GM18502 (cell line): ENCODE data around the gene TFCP2L1.
"Not testable (repeated sequence)": the region's sequence is repeated elsewhere in the genome, so short reads cannot be mapped to it uniquely, and the experiment has no call there.

Experiments
- ATAC-seq: cut with Tn5 transposase; IDR thresholded peaks from one replicate; pipeline ENCODE4 v1.9.1; 2021; ENCODE audit warnings: mild to moderate bottlenecking; ENCODE audit not compliant: unreplicated experiment, poor library complexity

Gene TFCP2L1

DNA sequence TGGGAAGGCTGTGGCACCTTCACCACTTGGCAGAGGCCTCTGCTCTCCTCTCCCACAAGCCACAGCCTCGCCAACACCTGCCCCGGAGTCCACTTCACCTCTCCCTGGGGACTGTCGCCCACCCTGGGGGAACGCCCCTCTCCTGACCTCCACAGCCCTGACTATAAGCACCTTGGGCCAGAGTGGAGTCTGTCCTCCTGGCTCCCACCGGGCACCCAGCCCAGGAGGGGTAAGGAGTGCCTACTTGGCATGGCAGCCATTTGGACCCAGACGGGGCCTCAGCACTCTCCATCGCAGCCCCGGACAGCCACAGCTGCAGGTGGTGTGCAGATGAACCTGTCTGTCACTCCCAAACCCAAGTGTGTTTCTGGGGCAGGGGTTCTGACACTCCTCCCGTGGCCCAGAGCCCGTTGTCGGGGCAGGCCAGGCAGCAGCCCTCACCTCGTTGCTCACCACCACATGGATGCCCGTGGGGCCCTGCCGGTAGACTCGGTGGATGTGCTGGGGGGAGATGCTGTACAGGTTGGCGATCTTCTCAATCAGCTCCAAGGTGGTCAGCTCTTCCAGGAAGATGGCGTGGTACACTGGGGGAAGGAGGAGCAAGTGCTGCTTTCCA lies 53.5 kb downstream of the TFCP2L1 start:
- ATAC-seq: no peak

GRCh38 chr2:121228521-121228920 lies 56.5 kb downstream of the TFCP2L1 start:
- no peak for ATAC-seq

DNA sequence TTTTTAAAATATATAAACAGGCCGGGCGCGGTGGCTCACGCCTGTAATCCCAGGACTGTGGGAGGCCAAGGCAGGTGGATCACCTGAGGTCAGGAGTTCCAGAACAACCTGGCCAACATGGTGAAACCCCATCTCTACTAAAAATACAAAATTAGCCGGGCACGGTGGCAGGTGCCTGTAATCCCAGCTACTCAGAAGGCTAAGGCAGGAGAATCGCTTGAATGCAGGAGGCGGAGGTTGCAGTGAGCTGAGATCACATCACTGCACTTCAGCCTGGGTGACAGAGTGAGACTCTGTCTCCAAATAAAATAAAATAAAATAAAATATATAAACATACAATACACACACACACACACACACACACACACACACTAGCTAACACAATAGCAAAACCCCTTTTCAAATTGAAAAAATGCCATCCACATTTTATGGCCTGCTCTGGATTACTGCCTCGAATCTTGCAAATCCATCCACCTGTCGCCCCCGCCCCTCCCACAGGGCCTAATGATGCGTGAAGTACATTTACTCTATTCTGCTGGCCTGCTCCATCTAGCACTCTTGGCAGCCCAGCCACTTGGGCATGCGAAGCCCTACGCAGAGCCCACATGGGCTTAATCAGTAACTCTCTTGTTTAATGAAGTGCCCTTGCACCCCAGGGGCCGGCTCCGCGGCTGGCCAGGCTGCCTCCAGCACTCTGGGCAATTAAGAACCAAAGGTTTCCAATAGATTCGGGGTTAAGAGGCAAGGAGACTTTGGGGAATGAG lies 57.4 kb downstream of the TFCP2L1 start:
- ATAC-seq: not testable (repeated sequence)

GRCh38 chr2:121225681-121226080 lies 59.3 kb downstream of the TFCP2L1 start:
- not testable (repeated sequence) for ATAC-seq

- no peak for ATAC-seq
These were observed 64.0 kb downstream of the TFCP2L1 start for GRCh38 chr2:121220995-121221394.

- ATAC-seq: no peak
These were observed 65.1 kb downstream of the TFCP2L1 start for GRCh38 chr2:121219866-121220265.

- ATAC-seq: no peak
These were observed 66.5 kb downstream of the TFCP2L1 start for GRCh38 chr2:121218386-121218938.

GRCh38 chr2:121217627-121218026 lies 67.4 kb downstream of the TFCP2L1 start:
- no peak for ATAC-seq

- ATAC-seq: no peak
These were observed 70.7 kb downstream of the TFCP2L1 start for GRCh38 chr2:121214296-121214695.

DNA sequence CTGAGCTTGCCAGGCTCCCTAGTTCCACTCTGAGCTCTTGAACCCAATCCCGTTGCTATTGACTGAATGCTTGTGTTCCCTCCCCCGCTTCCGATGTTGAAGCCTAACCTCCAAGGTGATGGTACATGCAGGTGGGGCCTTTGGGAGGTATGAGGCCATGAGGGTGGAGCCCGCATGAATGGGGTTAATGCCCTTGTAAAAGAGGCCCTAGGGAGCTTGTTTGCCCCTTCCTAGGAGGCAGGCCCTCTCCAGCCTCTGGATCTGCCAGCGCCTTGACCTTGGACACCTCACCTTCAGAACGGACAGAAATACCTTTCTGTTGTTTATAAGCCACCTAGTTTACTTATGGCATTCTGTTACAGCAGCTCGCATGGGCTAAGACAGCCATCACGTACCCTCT lies 71.6 kb downstream of the TFCP2L1 start:
- ATAC-seq: no peak

DNA sequence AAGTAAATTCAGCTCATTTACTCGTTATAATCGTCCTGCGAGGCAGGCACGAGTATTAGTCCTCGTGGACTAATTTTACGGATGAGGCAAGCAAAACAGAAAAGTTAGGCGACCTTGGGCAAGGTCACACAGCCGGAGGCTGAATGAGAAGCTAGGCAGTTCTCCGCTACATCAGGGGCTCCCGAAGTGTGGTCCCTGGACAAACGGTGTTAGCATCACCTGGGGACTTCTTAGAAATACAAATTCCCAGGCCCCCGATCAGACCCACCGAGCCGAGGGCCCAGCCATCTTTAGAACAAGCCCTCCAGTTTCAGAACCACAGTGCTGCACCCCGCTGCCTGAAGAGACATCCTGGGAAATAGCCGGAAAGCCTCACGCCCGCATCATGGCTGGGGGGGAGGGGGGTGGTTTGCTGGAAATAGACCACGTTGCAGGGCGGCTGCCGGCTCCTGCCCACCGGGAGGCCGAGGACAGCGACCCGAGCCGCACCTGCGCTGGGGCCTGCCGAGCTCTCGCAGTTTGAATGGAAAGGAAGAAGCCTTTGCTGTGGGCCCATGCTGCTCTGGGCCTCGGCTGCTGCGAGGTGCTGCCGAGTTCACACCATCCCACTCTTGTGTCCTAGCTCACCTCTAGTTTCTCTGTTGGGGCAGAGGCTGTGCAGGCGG lies 72.2 kb downstream of the TFCP2L1 start:
- ATAC-seq: no peak

GRCh38 chr2:121211689-121212151 lies 73.3 kb downstream of the TFCP2L1 start:
- no peak for ATAC-seq

DNA sequence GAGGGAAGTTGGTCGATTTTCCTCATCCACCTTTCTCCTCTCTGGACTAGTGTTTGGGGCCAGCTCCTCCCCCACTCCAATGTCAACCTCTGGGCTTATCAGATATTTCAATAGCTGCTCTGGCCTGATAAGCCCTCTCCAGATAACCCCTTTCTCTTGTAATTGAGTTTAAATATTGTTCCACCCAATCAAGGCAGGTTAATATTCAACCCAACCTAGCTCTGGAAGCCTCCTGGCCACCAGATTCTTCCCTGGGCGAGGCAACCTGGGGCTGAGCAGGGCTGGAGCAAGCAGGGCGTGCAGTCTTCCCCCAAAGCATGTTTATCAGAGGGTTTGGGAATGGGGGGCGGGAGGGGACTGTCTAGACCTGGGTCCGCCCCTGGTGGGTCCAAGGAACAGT lies 73.8 kb downstream of the TFCP2L1 start:
- ATAC-seq: no peak

- ATAC-seq: no peak
These were observed 74.3 kb downstream of the TFCP2L1 start for GRCh38 chr2:121210691-121211090.

- no peak for ATAC-seq
These were observed 75.9 kb downstream of the TFCP2L1 start for GRCh38 chr2:121209014-121209610.

DNA sequence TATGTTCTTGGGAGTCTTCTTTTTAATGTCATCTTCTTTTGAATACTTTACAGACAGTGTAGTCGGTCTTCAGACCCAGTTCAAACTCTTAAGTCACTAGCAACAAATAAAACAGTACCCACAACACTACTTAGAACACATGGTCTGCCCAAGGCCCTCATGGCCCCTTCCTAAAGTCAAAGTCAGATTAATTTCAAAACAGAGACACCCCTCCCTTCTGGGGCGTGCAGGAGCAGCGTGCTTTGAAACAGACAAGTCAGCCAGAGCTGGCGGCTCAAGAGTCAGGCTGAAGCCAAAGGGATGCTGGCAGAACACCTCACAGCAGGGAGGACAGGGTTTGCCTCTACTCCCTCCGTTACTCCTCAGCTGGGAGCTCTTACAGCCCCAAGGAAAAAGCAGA lies 77.5 kb downstream of the TFCP2L1 start:
- no peak for ATAC-seq

DNA sequence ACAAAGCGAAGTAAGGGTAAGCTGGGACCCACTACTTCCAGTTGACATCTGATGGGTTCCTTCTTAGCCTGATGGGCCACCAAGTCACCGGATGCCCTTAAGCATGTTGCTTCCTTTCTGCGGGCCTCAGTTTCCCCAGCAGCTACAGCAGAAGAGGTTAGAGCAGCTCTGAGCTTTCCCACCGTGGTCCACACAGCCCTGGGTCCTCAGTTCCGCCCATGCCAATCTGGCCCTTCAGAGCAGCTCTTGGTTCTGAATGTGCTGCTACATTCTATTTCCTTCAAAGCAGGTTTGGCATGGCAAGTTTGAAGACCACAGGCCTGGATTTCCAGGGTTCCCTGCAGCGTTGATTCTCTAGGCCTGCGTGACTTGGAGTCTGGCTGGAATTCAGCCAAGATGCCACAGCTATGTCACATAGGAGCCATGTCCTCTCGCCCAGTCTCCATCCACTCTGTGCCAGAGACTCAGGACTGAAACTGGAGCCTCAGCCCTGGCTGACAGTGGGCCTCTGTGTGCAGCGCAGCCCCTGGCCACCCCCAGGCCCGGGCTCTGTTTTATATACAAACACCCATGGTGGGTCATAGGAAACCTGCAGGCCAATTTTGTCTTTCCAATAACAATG lies 79.6 kb downstream of the TFCP2L1 start:
- ATAC-seq: no peak

- no peak for ATAC-seq
These were observed 81.3 kb downstream of the TFCP2L1 start for GRCh38 chr2:121203591-121204249.

GRCh38 chr2:121202541-121203310 lies 82.3 kb downstream of the TFCP2L1 start:
- ATAC-seq: no peak
